ENCODE results near the gene ASCC2. TPM values are rescaled to one million over a fixed set of nuclear protein-coding genes. Genes with fewer than 3 reads are reported as not detected.

Gene ASCC2
- total and polyA plus RNA-seq, 2 of the 4 experiments (the other 2 are of a cell fraction) = 40.0 to 62.2 TPM

- CTCF ChIA-PET = no interaction called here
- no peak overlapping the region for H3K4me2 ChIP-seq (ENCODE audit: low read depth, low read length)
- H2BK120ac ChIP-seq (ENCODE audit: low read depth, low read length) = no peak overlapping the region
- no peak overlapping the region for H3K9ac ChIP-seq (ENCODE audit: low read depth, low read length)
- no peak overlapping the region for H3K23ac ChIP-seq (ENCODE audit: low read depth, low read length)
- intact Hi-C loops (cut with micrococcal nuclease) (no loop called here), in situ Hi-C loops (cut with MboI; ENCODE audit: low sequenced_read_pairs) (no loop called here), dilution Hi-C loops (cut with HindIII; ENCODE audit: low sequenced_read_pairs, unreplicated experiment) (no loop called here)
- H3K27me3 ChIP-seq (ENCODE audit: control insufficient read depth, insufficient read depth, low read length) = no peaks in the 10 kb centered on the region
- POLR2A ChIA-PET (ENCODE audit: unreplicated experiment) = no interaction called here
- no peak overlapping the region for H2BK15ac ChIP-seq (ENCODE audit: low read depth, low read length)
- DNase-seq = no peak
- H4K5ac ChIP-seq (ENCODE audit: low read depth, low read length) = no peak overlapping the region
- peaks cover 34% of the 10 kb centered on the region for H3K36me3 ChIP-seq (ENCODE audit: control insufficient read depth, insufficient read depth, low read length)
- H3K4me1 ChIP-seq (ENCODE audit: control insufficient read depth, insufficient read depth, low read length) = peaks cover 2% of the 10 kb centered on the region; the same call in 1 of the 2 replicates
- H2AK5ac ChIP-seq (ENCODE audit: low read depth, low read length) = no peak overlapping the region
- no TSS peak for BruUV-seq (replicated peaks)
- H2BK20ac ChIP-seq (ENCODE audit: low read depth, low read length) = no peak overlapping the region
- H2AK9ac ChIP-seq (replicated peaks; ENCODE audit: low read depth, low read length, poor library complexity) = no peak overlapping the region
- H2AFZ ChIP-seq (replicated peaks; ENCODE audit: low read length, poor library complexity) = no peak overlapping the region
- no peak overlapping the region for H3K18ac ChIP-seq (ENCODE audit: low read depth, low read length)
- no peak overlapping the region for H4K91ac ChIP-seq (ENCODE audit: insufficient read depth, low read depth, low read length)
- H3K9me1 ChIP-seq (ENCODE audit: insufficient read depth, low read length) = peaks cover 8% of the 10 kb centered on the region
- WGBS, 2 experiments (ENCODE audit: extremely low coverage in 2 of 2, insufficient read length in 1 of 2) = 98% methylated on average over 9 of the region's 17 CpGs; no CpG with 5 or more reads in 1 of the 2 experiments
- no peak overlapping the region for H3K56ac ChIP-seq (ENCODE audit: extremely low read depth, insufficient read depth, low read length)
- no peak overlapping the region for H3K4me3 ChIP-seq (ENCODE audit: insufficient read depth, low read depth, low read length)
- no peak overlapping the region for H3K4ac ChIP-seq (ENCODE audit: low read depth, low read length)
- H2BK5ac ChIP-seq (ENCODE audit: low read depth, low read length, poor library complexity, severe bottlenecking) = no peak overlapping the region
- TF ChIP-seq RCOR1 (IDR thresholded peaks at IDR 0.05; ENCODE audit: insufficient replicate concordance, low read length) (no peak), FOS (IDR thresholded peaks at IDR 0.05; ENCODE audit: low read depth, low read length) (no peak), SMC3 (IDR thresholded peaks at IDR 0.05; ENCODE audit: low read depth, low read length) (no peak), CEBPB (IDR thresholded peaks at IDR 0.05; ENCODE audit: low read depth, low read length) (no peak), RFX5 (IDR thresholded peaks at IDR 0.05; ENCODE audit: low read depth, low read length) (no peak), MXI1 (IDR thresholded peaks at IDR 0.05; ENCODE audit: borderline replicate concordance, low read depth, low read length) (no peak), NFE2L2 (IDR thresholded peaks at IDR 0.05; ENCODE audit: low read depth, low read length) (no peak), USF2 (IDR thresholded peaks at IDR 0.05; ENCODE audit: low read depth, low read length) (no peak), POLR2A (IDR thresholded peaks at IDR 0.05; ENCODE audit: low read depth, low read length) (no peak), CTCF (conservative IDR thresholded peaks at IDR 0.05; ENCODE audit: low read depth, low read length) (no peak), BHLHE40 (IDR thresholded peaks at IDR 0.05; ENCODE audit: low read depth, low read length) (no peak), MAFK (IDR thresholded peaks at IDR 0.05; ENCODE audit: low read depth, low read length) (no peak), RAD21 (IDR thresholded peaks at IDR 0.05; ENCODE audit: low read length) (no peak), MAZ (IDR thresholded peaks at IDR 0.05; ENCODE audit: borderline replicate concordance, low read depth, low read length) (no peak), CHD1 (IDR thresholded peaks at IDR 0.05; ENCODE audit: low read depth, low read length) (no peak), ELK1 (IDR thresholded peaks at IDR 0.05; ENCODE audit: borderline replicate concordance, low read depth, low read length) (no peak)
- peaks cover 13 to 39% of the 10 kb centered on the region in 2 experiments for H3K79me1 ChIP-seq (ENCODE audit: low read depth in 1 of 2, low read length in 2 of 2)
- no peak for ATAC-seq (ENCODE audit: low read depth)
- no peak overlapping the region for H3K14ac ChIP-seq (replicated peaks; ENCODE audit: low read depth, low read length)
- H4K8ac ChIP-seq (ENCODE audit: low read depth in 2 of 2, low read length in 2 of 2) = no peak overlapping the region
- peaks cover 16% of the 10 kb centered on the region; the same call in 1 of the 2 replicates for H4K20me1 ChIP-seq (ENCODE audit: insufficient read depth, low read length)
- no peak overlapping the region for H3K27ac ChIP-seq (ENCODE audit: insufficient read depth, low read length)
- no peaks in the 10 kb centered on the region for H3K9me3 ChIP-seq (ENCODE audit: control insufficient read depth, insufficient read depth, low read length)
Observed at GRCh38 chr22:29825578-29825977, 12.5 kb downstream of the ASCC2 start.

Data from IMR-90 (cell line).